Measurements from ENCODE around the gene RUSC1.

GRCh38 chr1:155319536-155319935 lies 1.2 kb upstream of the RUSC1 start:
- TF ChIP-seq, protein P1, sequence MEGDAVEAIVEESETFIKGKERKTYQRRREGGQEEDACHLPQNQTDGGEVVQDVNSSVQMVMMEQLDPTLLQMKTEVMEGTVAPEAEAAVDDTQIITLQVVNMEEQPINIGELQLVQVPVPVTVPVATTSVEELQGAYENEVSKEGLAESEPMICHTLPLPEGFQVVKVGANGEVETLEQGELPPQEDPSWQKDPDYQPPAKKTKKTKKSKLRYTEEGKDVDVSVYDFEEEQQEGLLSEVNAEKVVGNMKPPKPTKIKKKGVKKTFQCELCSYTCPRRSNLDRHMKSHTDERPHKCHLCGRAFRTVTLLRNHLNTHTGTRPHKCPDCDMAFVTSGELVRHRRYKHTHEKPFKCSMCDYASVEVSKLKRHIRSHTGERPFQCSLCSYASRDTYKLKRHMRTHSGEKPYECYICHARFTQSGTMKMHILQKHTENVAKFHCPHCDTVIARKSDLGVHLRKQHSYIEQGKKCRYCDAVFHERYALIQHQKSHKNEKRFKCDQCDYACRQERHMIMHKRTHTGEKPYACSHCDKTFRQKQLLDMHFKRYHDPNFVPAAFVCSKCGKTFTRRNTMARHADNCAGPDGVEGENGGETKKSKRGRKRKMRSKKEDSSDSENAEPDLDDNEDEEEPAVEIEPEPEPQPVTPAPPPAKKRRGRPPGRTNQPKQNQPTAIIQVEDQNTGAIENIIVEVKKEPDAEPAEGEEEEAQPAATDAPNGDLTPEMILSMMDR (IDR thresholded peaks at IDR 0.05): no peak
- TF ChIP-seq POLR2A (IDR thresholded peaks at IDR 0.05): no peak

Measured in esophagus squamous epithelium (tissue), 4 donors.